HG02885 (cell line): ENCODE data around the gene HDHD2.
"Not testable (repeated sequence)": the region's sequence is repeated elsewhere in the genome, so short reads cannot be mapped to it uniquely, and the experiment has no call there.

Experiments
- ATAC-seq: cut with Tn5 transposase; IDR thresholded peaks from one replicate; pipeline ENCODE4 v1.9.1; 2021; ENCODE audit warnings: mild to moderate bottlenecking; ENCODE audit not compliant: unreplicated experiment, poor library complexity

Gene HDHD2, protein sequence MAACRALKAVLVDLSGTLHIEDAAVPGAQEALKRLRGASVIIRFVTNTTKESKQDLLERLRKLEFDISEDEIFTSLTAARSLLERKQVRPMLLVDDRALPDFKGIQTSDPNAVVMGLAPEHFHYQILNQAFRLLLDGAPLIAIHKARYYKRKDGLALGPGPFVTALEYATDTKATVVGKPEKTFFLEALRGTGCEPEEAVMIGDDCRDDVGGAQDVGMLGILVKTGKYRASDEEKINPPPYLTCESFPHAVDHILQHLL

DNA sequence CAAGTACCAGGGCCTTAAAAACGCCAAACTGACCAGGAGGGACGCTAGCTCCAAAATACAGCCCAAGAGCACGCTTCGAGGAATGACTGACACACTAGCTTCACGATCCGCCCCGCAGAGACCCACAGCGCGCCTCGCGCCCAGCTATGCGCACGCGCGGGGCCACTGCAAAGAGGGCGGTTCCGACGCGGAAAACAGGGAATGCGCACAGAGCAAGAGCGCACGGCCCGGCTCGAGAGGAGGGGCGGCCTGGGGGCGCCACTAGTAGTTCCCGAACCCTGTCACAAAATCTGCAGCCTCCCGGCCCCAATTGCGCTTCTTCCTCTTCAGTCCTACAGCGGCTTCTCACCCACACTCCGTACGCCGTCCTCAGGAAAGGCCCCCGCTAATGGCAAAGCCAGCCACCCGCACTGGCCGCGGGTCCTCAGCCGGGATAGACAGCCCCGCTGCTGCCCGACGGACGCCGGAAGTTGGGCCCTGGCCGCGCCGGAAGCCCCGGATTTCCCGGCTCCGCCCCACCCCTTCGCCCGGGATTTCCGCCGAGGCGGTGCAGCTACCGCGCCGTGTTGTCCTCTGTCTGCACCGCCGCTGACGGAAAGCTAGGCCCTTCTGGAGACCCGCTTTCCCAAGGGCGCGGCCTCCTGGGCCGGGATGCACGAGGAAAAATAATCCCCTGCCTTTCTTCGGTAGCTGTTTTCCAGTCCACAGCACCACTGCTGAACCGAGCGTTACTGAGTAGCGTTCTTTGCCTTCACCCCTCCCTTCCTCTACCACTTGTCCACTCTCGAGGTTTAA lies at the start of gene HDHD2:
Gene HDHD2, minus strand, starts transcription at position 472 of the 795 bp plus-strand sequence. CDS start 14,061 bp downstream, outside the sequence.
- peak; percentile 95 for ATAC-seq

- not testable (repeated sequence) for ATAC-seq
These were observed 45.7 kb upstream of the HDHD2 start for GRCh38 chr18:47195961-47196360.

GRCh38 chr18:47191961-47192360 lies 41.7 kb upstream of the HDHD2 start:
- ATAC-seq = no peak

DNA sequence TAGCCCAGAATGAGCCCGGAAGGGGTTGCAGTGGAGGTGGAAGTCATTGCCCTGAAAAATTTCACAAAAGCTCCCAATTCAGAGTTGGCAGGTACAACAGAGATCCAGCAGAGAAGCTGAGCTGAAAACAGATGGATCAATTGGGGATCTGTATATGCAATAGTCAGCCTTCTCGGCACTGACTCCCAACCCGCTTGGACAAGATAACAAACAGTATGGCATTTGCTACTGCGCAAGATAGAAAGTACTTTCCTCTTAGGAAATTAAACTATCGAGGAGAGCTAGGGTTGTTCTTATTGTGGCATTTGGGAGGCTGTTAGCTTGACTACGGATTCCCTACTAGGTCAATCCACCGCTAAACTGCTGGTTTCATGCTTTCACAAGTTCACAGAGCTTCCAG lies 37.4 kb upstream of the HDHD2 start:
- no peak for ATAC-seq

GRCh38 chr18:47184419-47185050 lies 34.2 kb upstream of the HDHD2 start:
- ATAC-seq = no peak

- ATAC-seq = not testable (repeated sequence)
These were observed 31.9 kb upstream of the HDHD2 start for GRCh38 chr18:47182156-47182555.

GRCh38 chr18:47180765-47181164 lies 30.5 kb upstream of the HDHD2 start:
- ATAC-seq = no peak

- no peak for ATAC-seq
These were observed 29.2 kb upstream of the HDHD2 start for GRCh38 chr18:47179520-47179919.

- ATAC-seq = peak; percentile 92
These were observed 25.7 kb upstream of the HDHD2 start, which contains the start of gene IER3IP1 for GRCh38 chr18:47175898-47176575. Gene IER3IP1 (minus strand): TSS chr18:47176364. CDS start chr18:47176277, 87 bp downstream.

- ATAC-seq = peak; percentile 9
These were observed 25.1 kb upstream of the HDHD2 start for GRCh38 chr18:47175283-47175897.

DNA sequence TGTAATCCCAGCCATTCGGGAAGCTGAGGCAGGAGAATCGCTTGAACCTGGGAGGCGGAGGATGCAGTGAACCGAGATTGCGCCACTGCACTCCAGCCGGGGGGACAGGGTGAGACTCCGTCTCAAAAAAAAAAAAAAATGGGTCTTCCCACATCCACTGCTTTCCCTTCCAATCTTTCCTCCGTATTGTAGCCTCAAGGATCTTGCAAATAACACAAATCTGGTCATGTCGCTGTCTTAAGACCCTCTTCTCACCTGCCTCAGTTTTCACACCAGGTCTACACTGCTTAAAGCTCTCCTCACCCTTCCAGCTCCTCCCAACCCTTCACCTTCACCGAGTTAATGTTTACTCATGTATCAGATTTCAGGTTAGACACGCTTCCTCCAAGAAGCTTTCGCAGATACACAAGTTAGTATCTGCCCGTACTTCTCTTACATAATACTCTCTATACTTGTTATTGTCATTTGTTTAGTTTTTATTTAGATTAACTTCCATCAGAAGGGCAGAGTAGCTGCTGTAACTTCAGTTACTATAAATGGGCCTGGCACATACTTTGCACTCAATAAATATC lies 24.3 kb upstream of the HDHD2 start:
- ATAC-seq = no peak

DNA sequence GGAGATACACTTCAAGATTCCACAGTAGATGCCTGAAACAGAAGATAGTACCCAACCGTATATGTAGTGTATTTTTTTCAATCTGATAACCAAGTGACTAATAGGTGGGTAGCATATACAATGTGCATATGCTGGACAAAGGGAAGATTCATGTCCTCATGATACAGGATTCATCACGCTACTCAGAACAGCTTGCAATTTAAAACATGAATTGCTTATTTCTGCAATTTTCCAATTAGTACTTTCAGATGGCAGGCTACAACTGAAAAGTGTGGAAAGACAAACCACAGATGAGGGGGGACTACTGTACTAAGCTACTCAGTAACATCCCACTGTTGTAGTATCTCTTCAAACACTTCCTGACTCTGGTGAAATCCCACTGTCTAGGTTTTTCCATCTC lies 22.2 kb upstream of the HDHD2 start:
- ATAC-seq = no peak

- no peak for ATAC-seq
These were observed 18.6 kb upstream of the HDHD2 start for GRCh38 chr18:47168913-47169312.

GRCh38 chr18:47168509-47168908 lies 18.2 kb upstream of the HDHD2 start:
- no peak for ATAC-seq

DNA sequence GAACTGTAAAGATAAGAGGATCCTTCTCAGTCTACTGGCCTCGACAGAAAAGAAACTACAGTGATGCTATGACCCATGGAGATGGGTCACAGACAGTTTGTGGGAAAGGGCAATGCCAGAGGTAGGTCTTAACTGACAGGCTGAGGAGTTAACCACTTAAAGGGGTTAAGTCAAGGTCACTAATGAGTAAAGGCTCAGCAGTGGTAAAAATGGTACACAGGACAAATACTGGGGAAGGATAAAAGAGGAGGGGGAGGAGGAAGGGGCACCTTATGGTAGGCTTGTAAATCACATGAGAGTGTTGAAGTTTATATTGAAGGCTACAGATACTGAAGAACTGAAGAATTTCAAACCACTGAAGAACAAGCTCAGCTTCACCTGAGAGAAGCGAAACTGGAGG lies 16.0 kb upstream of the HDHD2 start:
- ATAC-seq = no peak

DNA sequence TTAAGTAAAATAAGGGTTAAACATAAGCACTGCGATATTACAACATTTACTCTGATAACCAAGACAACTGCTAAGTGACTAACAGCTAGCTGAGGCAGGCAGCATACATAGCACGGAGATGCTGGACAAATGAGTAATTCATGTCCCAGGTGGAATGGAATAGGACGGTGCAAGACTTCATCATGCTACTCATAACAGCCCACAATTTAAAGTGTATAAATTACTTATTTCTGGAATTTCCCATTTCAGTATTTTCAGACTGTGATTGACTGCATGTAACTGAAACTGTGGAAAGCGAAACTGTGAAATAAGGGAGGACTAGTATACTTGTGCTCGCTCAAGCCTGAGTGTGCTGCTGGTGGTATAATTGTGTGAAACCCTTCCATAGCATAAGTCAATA lies 12.9 kb upstream of the HDHD2 start:
- peak; percentile 89 for ATAC-seq

- ATAC-seq = no peak
These were observed 10.0 kb upstream of the HDHD2 start for GRCh38 chr18:47160256-47160655.

GRCh38 chr18:47158404-47158803 lies 8.1 kb upstream of the HDHD2 start:
- not testable (repeated sequence) for ATAC-seq

- no peak for ATAC-seq
These were observed 1.1 kb upstream of the HDHD2 start for GRCh38 chr18:47151439-47151838.
